Measurements from ENCODE around the gene MCM8. TPM values are rescaled to one million over a fixed set of nuclear protein-coding genes. Genes with fewer than 3 reads are reported as not detected.

The MCM8 gene
- polyA plus RNA-seq, 1 donor (not counting 4 experiments of a cell fraction or from before 2014, with no cell fraction given): 7.0 TPM

- Histone ChIP-seq H3K9ac (ENCODE audit: control insufficient read depth, extremely low read depth, insufficient read depth, low read length) (peak overlapping the region; percentile 84), H3K27ac (ENCODE audit: control insufficient read depth, insufficient read depth, low read length) (peak overlapping the region; percentile 70), H2AFZ (ENCODE audit: control insufficient read depth, low read length) (no peak overlapping the region), H3K9me1 (ENCODE audit: control insufficient read depth, extremely low read depth, insufficient read depth, low read length) (no peaks in the 10 kb centered on the region), H3K9me3 (ENCODE audit: control insufficient read depth, low read depth, low read length) (no peaks in the 10 kb centered on the region), H3K4me1 (ENCODE audit: control insufficient read depth, extremely low read depth, insufficient read depth, low read length) (peaks cover 21% of the 10 kb centered on the region), H3K4me3 (ENCODE audit: control insufficient read depth in 2 of 3, extremely low read depth in 1 of 3, insufficient read depth in 2 of 3, low read depth in 1 of 3, low read length in 3 of 3) (peak overlapping the region; percentile 72 to 82 (median 77)), H3K4me2 (ENCODE audit: control insufficient read depth, extremely low read depth, insufficient read depth, low read depth, low read length) (peak overlapping the region; percentile 93), H3K36me3 (ENCODE audit: control insufficient read depth in 2 of 2, extremely low read depth in 1 of 2, insufficient read depth in 2 of 2, low read length in 2 of 2) (peaks cover 10 to 14% of the 10 kb centered on the region in 2 experiments), H4K20me1 (ENCODE audit: control insufficient read depth, extremely low read depth, insufficient read depth, low read length) (peaks cover 14% of the 10 kb centered on the region), H3K79me2 (ENCODE audit: control insufficient read depth, insufficient read depth, low read length) (peaks cover 47% of the 10 kb centered on the region), H3K27me3 (ENCODE audit: control insufficient read depth, extremely low read depth, insufficient read depth, low read length) (no peaks in the 10 kb centered on the region)
- DNase-seq (ENCODE audit: low read depth, low spot score): no peak
- FAIRE-seq: peak; percentile 20
- dilution Hi-C loops (cut with MboI; ENCODE audit: extremely low pct_ligation_motif_present, low sequenced_read_pairs): no loop called here
- TF ChIP-seq CTCF (optimal IDR thresholded peaks at IDR 0.05 in 1 of 3, IDR thresholded peaks at IDR 0.05 in 1 of 3, conservative IDR thresholded peaks at IDR 0.05 in 1 of 3; ENCODE audit: extremely low read depth in 1 of 3, insufficient read depth in 2 of 3, low read length in 3 of 3): no peak
- TF ChIP-seq EZH2 (IDR thresholded peaks at IDR 0.05; ENCODE audit: low read length): no peak
Observed at GRCh38 chr20:6007094-6007528, 56.7 kb downstream of the MCM8 start.

DNA sequence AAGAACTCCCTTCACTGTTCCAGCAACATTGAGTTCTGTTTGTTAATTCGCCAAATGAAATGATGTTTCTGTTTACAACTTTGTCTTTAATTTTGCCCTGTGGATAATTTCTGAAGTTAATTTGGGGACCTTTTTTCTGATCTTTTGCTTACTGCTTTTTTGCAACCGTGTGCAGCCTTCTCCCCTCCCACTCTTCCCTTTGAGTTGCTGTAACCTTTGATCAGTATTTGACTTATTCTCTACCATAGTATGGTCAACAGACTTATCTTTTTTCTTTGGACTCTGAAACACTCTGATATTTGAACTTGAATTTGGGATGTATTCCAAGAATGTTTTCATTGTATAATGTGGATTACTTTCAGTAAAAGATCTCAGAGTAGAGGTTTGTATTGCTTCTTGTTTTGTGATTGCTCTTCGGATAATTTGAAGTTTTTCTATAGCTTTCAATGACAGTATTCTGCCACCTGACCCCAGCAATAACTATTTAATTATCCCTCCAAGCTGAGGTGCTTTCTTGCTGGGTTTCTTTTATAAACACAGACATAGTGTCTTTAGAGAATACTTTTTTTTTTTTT is 57.2 kb downstream of the MCM8 start:
- Histone ChIP-seq H3K27ac (ENCODE audit: control insufficient read depth, insufficient read depth, low read length) (peak overlapping the region; percentile 70), H3K4me3 (ENCODE audit: control insufficient read depth in 2 of 3, extremely low read depth in 1 of 3, insufficient read depth in 2 of 3, low read depth in 1 of 3, low read length in 3 of 3) (peak overlapping the region; percentile 72 to 82 (median 77)), H3K9me3 (ENCODE audit: control insufficient read depth, low read depth, low read length) (no peaks in the 10 kb centered on the region), H3K9ac (ENCODE audit: control insufficient read depth, extremely low read depth, insufficient read depth, low read length) (peak overlapping the region; percentile 84), H3K9me1 (ENCODE audit: control insufficient read depth, extremely low read depth, insufficient read depth, low read length) (no peaks in the 10 kb centered on the region), H3K79me2 (ENCODE audit: control insufficient read depth, insufficient read depth, low read length) (peaks cover 52% of the 10 kb centered on the region), H3K4me2 (ENCODE audit: control insufficient read depth, extremely low read depth, insufficient read depth, low read depth, low read length) (peak overlapping the region; percentile 93), H3K27me3 (ENCODE audit: control insufficient read depth, extremely low read depth, insufficient read depth, low read length) (no peaks in the 10 kb centered on the region), H3K36me3 (ENCODE audit: control insufficient read depth in 2 of 2, extremely low read depth in 1 of 2, insufficient read depth in 2 of 2, low read length in 2 of 2) (peaks cover 15 to 17% of the 10 kb centered on the region in 2 experiments), H3K4me1 (ENCODE audit: control insufficient read depth, extremely low read depth, insufficient read depth, low read length) (peaks cover 21% of the 10 kb centered on the region), H4K20me1 (ENCODE audit: control insufficient read depth, extremely low read depth, insufficient read depth, low read length) (peaks cover 14% of the 10 kb centered on the region), H2AFZ (ENCODE audit: control insufficient read depth, low read length) (no peak overlapping the region)
- TF ChIP-seq CTCF (optimal IDR thresholded peaks at IDR 0.05 in 1 of 3, IDR thresholded peaks at IDR 0.05 in 1 of 3, conservative IDR thresholded peaks at IDR 0.05 in 1 of 3; ENCODE audit: extremely low read depth in 1 of 3, insufficient read depth in 2 of 3, low read length in 3 of 3) (no peak), EZH2 (IDR thresholded peaks at IDR 0.05; ENCODE audit: low read length) (no peak)
- DNase-seq (ENCODE audit: low read depth, low spot score) (no peak), FAIRE-seq (peak; percentile 55)
- dilution Hi-C loops (cut with MboI; ENCODE audit: extremely low pct_ligation_motif_present, low sequenced_read_pairs): no loop called here
